ENCODE measurements around the gene HJURP.

Gene HJURP

DNA sequence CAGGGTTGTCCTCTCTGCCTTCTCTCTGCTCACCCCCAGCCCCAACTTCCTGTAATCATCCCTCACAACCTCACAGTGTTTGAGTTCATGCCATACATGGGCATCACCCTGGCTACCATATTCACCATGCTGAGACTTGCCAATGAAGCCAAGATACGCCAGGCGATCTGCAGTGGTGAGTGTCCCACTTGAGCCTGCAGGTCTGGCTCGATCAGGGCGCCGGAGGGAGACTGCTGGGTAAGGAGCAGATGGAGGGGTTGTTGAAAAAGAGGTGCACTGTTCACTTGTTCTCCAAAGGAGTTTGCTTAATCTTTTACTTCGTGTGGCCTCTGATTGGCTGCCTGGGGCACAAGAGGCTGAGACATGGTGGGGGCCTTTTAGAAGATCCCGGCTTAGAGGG is 61.6 kb downstream of the HJURP start:
- TF ChIP-seq GATA2 (IDR thresholded peaks at IDR 0.05; ENCODE audit: low read depth, low read length) (no peak), GATA3 (IDR thresholded peaks at IDR 0.05; ENCODE audit: low read depth, low read length) (no peak)

GRCh38 chr2:233791883-233792329 is 62.4 kb downstream of the HJURP start:
- TF ChIP-seq GATA3 (IDR thresholded peaks at IDR 0.05; ENCODE audit: low read depth, low read length) (no peak), GATA2 (IDR thresholded peaks at IDR 0.05; ENCODE audit: low read depth, low read length) (no peak)

DNA sequence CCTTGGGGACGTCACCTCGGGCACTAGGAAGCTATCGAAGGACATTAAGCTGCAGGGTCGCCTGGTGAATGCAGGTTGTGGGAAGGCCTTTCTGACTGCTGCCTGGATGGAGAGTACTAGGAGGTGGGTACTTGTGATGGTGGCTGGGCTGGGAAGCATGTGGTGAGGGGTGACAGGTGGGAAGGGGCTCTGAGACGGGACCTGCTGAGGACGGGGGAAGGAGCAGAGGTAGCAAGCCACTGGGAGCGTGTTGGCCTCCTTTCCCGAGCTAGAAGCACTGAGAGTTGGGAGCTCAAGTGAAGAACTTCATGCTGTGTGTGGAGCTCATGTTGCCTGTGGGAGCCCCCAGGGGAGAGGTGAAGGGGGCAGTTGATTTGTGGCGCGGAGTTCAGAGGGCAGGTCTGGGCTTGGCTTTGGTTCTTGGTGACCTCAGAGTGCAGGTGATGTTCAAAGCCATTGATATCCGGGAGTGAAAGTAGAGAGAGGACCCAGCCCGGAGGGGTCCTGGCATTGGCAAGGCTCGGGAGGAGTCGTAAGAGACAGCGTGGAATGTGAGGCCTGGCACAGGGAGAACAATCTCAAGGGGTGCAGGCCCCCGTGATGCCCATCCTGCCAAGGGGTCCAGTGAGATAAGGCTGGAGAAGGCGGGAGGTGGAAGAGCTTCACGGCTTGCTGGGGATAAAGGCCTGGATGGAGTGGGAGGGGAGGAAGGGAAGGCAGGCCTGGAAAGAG is 63.0 kb downstream of the HJURP start:
- TF ChIP-seq GATA3 (IDR thresholded peaks at IDR 0.05; ENCODE audit: low read depth, low read length), result no peak
- TF ChIP-seq GATA2 (IDR thresholded peaks at IDR 0.05; ENCODE audit: low read depth, low read length), result no peak

- TF ChIP-seq GATA3 (IDR thresholded peaks at IDR 0.05; ENCODE audit: low read depth, low read length), result no peak
- no peak for TF ChIP-seq GATA2 (IDR thresholded peaks at IDR 0.05; ENCODE audit: low read depth, low read length)
These were observed 64.8 kb downstream of the HJURP start for GRCh38 chr2:233789554-233789953.

All from SH-SY5Y (cell line).